ENCODE measurements around the gene NEK7. TPM values are rescaled to one million over a fixed set of nuclear protein-coding genes. Genes with fewer than 3 reads are reported as not detected.
A peak's percentile ranks its signal among the peaks of the same experiment; 100 is the strongest.
"Not testable (repeated sequence)": the region's sequence is repeated elsewhere in the genome, so short reads cannot be mapped to it uniquely, and the experiment has no call there.

NEK7 gene
- total RNA-seq, 2 donors from 2014 or later, result 80.0 to 108 TPM

- ATAC-seq, result no peak
- no peak overlapping the region for H3K4me3 Mint-ChIP-seq
These were observed 54.9 kb downstream of the NEK7 start for GRCh38 chr1:198211696-198212095.

GRCh38 chr1:198212126-198212525 is 55.3 kb downstream of the NEK7 start:
- H3K36me3 Mint-ChIP-seq, result peaks cover 27% of the 10 kb centered on the region

More at GRCh38 chr1:198211696-198212095, 54.9 kb downstream of the NEK7 start:
- Mint-ChIP-seq H3K9me3 (peaks cover 8% of the 10 kb centered on the region), H3K36me3 (peaks cover 23% of the 10 kb centered on the region), H3K27ac (peak overlapping the region in 1 of 2 donors; percentile 14), H3K4me1 (ENCODE audit: low read depth in 2 of 2) (peaks cover 14 to 19% of the 10 kb centered on the region in 2 donors), H3K27me3 (no peaks in the 10 kb centered on the region)
- no peak for DNase-seq (ENCODE audit: low spot score)

GRCh38 chr1:198212675-198213074 is 55.9 kb downstream of the NEK7 start:
- Mint-ChIP-seq H3K27ac (peak overlapping the region; percentile 30 to 53), H3K4me1 (ENCODE audit: low read depth in 2 of 2) (peaks cover 21 to 26% of the 10 kb centered on the region in 2 donors), H3K36me3 (peaks cover 27% of the 10 kb centered on the region), H3K4me3 (no peak overlapping the region), H3K27me3 (no peaks in the 10 kb centered on the region), H3K9me3 (peaks cover 8% of the 10 kb centered on the region)
- no peak for DNase-seq (ENCODE audit: low spot score)
- ATAC-seq, result peak; percentile 82 to 84

More at GRCh38 chr1:198212126-198212525, 55.3 kb downstream of the NEK7 start:
- H3K27me3 Mint-ChIP-seq, result no peaks in the 10 kb centered on the region
- peak overlapping the region; percentile 30 to 53 for H3K27ac Mint-ChIP-seq
- H3K4me3 Mint-ChIP-seq, result no peak overlapping the region
- peaks cover 18 to 22% of the 10 kb centered on the region in 2 donors for H3K4me1 Mint-ChIP-seq (ENCODE audit: low read depth in 2 of 2)
- H3K9me3 Mint-ChIP-seq, result peaks cover 8% of the 10 kb centered on the region
- DNase-seq (ENCODE audit: low spot score), result no peak
- no peak for ATAC-seq

GRCh38 chr1:198214924-198215323 is 58.1 kb downstream of the NEK7 start:
- H3K4me1 Mint-ChIP-seq (ENCODE audit: low read depth in 2 of 2), result peaks cover 25 to 29% of the 10 kb centered on the region in 2 donors
- H3K27me3 Mint-ChIP-seq, result no peaks in the 10 kb centered on the region
- H3K27ac Mint-ChIP-seq, result no peak overlapping the region
- H3K9me3 Mint-ChIP-seq, result peaks cover 8% of the 10 kb centered on the region
- no peak overlapping the region for H3K4me3 Mint-ChIP-seq
- H3K36me3 Mint-ChIP-seq, result peaks cover 27% of the 10 kb centered on the region
- DNase-seq (ENCODE audit: low spot score) (no peak), ATAC-seq (no peak)

GRCh38 chr1:198220428-198220827 is 63.6 kb downstream of the NEK7 start:
- Mint-ChIP-seq H3K36me3 (peaks cover 16% of the 10 kb centered on the region), H3K4me3 (no peak overlapping the region), H3K27me3 (no peaks in the 10 kb centered on the region), H3K9me3 (peaks cover 4% of the 10 kb centered on the region), H3K4me1 (ENCODE audit: low read depth in 2 of 2) (peaks cover 23 to 35% of the 10 kb centered on the region in 2 donors), H3K27ac (no peak overlapping the region)
- no peak for ATAC-seq
- DNase-seq (ENCODE audit: low spot score), result no peak

- not testable (repeated sequence) for H3K9me3 Mint-ChIP-seq
These were observed 70.2 kb downstream of the NEK7 start for GRCh38 chr1:198227010-198227409.

GRCh38 chr1:198227454-198227853 is 70.7 kb downstream of the NEK7 start:
- Mint-ChIP-seq H3K4me1 (ENCODE audit: low read depth in 2 of 2) (peaks cover 4 to 28% of the 10 kb centered on the region in 2 donors), H3K36me3 (peaks cover 10% of the 10 kb centered on the region)
- H3K9me3 Mint-ChIP-seq; H3K27me3 Mint-ChIP-seq; H3K4me3 Mint-ChIP-seq; ATAC-seq; H3K27ac Mint-ChIP-seq; DNase-seq (ENCODE audit: low spot score): not testable (repeated sequence)

More at GRCh38 chr1:198227010-198227409, 70.2 kb downstream of the NEK7 start:
- H3K4me3 Mint-ChIP-seq; DNase-seq (ENCODE audit: low spot score); ATAC-seq; H3K27me3 Mint-ChIP-seq; H3K27ac Mint-ChIP-seq: not testable (repeated sequence)
- peaks cover 10% of the 10 kb centered on the region for H3K36me3 Mint-ChIP-seq
- peaks cover 4 to 25% of the 10 kb centered on the region in 2 donors for H3K4me1 Mint-ChIP-seq (ENCODE audit: low read depth in 2 of 2)

GRCh38 chr1:198228925-198229324 is 72.1 kb downstream of the NEK7 start:
- H3K4me3 Mint-ChIP-seq, result no peak overlapping the region
- H3K4me1 Mint-ChIP-seq (ENCODE audit: low read depth in 2 of 2), result peaks cover 3 to 28% of the 10 kb centered on the region in 2 donors
- no peaks in the 10 kb centered on the region for H3K27me3 Mint-ChIP-seq
- no peak for ATAC-seq
- no peak overlapping the region for H3K27ac Mint-ChIP-seq
- H3K36me3 Mint-ChIP-seq, result peaks cover 14% of the 10 kb centered on the region
- DNase-seq (ENCODE audit: low spot score), result no peak
- no peaks in the 10 kb centered on the region for H3K9me3 Mint-ChIP-seq

GRCh38 chr1:198231779-198232178 is 75.0 kb downstream of the NEK7 start:
- Mint-ChIP-seq H3K4me3 (no peak overlapping the region), H3K9me3 (no peaks in the 10 kb centered on the region), H3K36me3 (peaks cover 7% of the 10 kb centered on the region), H3K27me3 (no peaks in the 10 kb centered on the region), H3K4me1 (ENCODE audit: low read depth in 2 of 2) (peaks cover 4 to 24% of the 10 kb centered on the region in 2 donors), H3K27ac (no peak overlapping the region)
- ATAC-seq (no peak), DNase-seq (ENCODE audit: low spot score) (no peak)

GRCh38 chr1:198232378-198232777 is 75.6 kb downstream of the NEK7 start:
- H3K4me3 Mint-ChIP-seq, result no peak overlapping the region
- no peaks in the 10 kb centered on the region for H3K27me3 Mint-ChIP-seq
- peaks cover 4 to 24% of the 10 kb centered on the region in 2 donors for H3K4me1 Mint-ChIP-seq (ENCODE audit: low read depth in 2 of 2)
- DNase-seq (ENCODE audit: low spot score) (no peak), ATAC-seq (no peak)
- peaks cover 6% of the 10 kb centered on the region for H3K36me3 Mint-ChIP-seq
- no peaks in the 10 kb centered on the region for H3K9me3 Mint-ChIP-seq
- no peak overlapping the region for H3K27ac Mint-ChIP-seq

- DNase-seq (ENCODE audit: low spot score) (no peak), ATAC-seq (no peak)
- Mint-ChIP-seq H3K4me3 (no peak overlapping the region), H3K36me3 (peaks cover 6% of the 10 kb centered on the region), H3K4me1 (ENCODE audit: low read depth in 2 of 2) (peaks cover 4 to 24% of the 10 kb centered on the region in 2 donors), H3K27me3 (no peaks in the 10 kb centered on the region), H3K27ac (peak overlapping the region in 1 of 2 donors; percentile 55), H3K9me3 (no peaks in the 10 kb centered on the region)
These were observed 76.3 kb downstream of the NEK7 start for GRCh38 chr1:198232940-198233675.

- H3K36me3 Mint-ChIP-seq, result peaks cover 6% of the 10 kb centered on the region
- no peaks in the 10 kb centered on the region for H3K27me3 Mint-ChIP-seq
- peak overlapping the region; percentile 61 for H3K4me3 Mint-ChIP-seq
- peaks cover 4 to 24% of the 10 kb centered on the region in 2 donors for H3K4me1 Mint-ChIP-seq (ENCODE audit: low read depth in 2 of 2)
- H3K9me3 Mint-ChIP-seq, result no peaks in the 10 kb centered on the region
- DNase-seq (ENCODE audit: low spot score) (no peak), ATAC-seq (peak; percentile 51 to 57)
- H3K27ac Mint-ChIP-seq, result peak overlapping the region in 1 of 2 donors; percentile 12
These were observed 77.9 kb downstream of the NEK7 start for GRCh38 chr1:198234520-198235251.

GRCh38 chr1:198238121-198238520 is 81.3 kb downstream of the NEK7 start:
- peaks cover 18 to 35% of the 10 kb centered on the region in 2 donors for H3K4me1 Mint-ChIP-seq (ENCODE audit: low read depth in 2 of 2)
- H3K9me3 Mint-ChIP-seq, result no peaks in the 10 kb centered on the region
- H3K27ac Mint-ChIP-seq, result no peak overlapping the region
- no peak overlapping the region for H3K4me3 Mint-ChIP-seq
- H3K36me3 Mint-ChIP-seq, result peaks cover 6% of the 10 kb centered on the region
- no peak for ATAC-seq
- no peaks in the 10 kb centered on the region for H3K27me3 Mint-ChIP-seq
- no peak for DNase-seq (ENCODE audit: low spot score)

GRCh38 chr1:198241553-198241952 is 84.8 kb downstream of the NEK7 start:
- H3K36me3 Mint-ChIP-seq, result no peaks in the 10 kb centered on the region
- H3K4me1 Mint-ChIP-seq (ENCODE audit: low read depth in 2 of 2), result peaks cover 24 to 26% of the 10 kb centered on the region in 2 donors
- peak overlapping the region; percentile 77 for H3K4me3 Mint-ChIP-seq
- no peaks in the 10 kb centered on the region for H3K9me3 Mint-ChIP-seq
- no peaks in the 10 kb centered on the region for H3K27me3 Mint-ChIP-seq
- H3K27ac Mint-ChIP-seq, result peak overlapping the region; percentile 56 to 84
- ATAC-seq (peak; percentile 72 to 87), DNase-seq (ENCODE audit: low spot score) (no peak)

Measured in natural killer cell treated with Interleukin-12 subunit alpha and Interleukin-12 subunit beta and Interleukin-15 and Interleukin-18, amount 100 ng/mL, for 72 hours (primary cell).